Osteocyte (in vitro differentiated cells): ENCODE data around the gene DNAH9. TPM values are rescaled to one million over a fixed set of nuclear protein-coding genes. Genes with fewer than 3 reads are reported as not detected.

Experiments used
- DNase-seq: peaks from one replicate; pipeline ENCODE4 v3.0.0; 2021; ENCODE audit warnings: mixed read lengths; ENCODE audit not compliant: unreplicated experiment; ENCODE audit errors: extremely low spot score
- H3K27ac Mint-ChIP-seq: one replicate; pipeline ENCODE4 v1.8.0; 2021; ENCODE audit warnings: mild to moderate bottlenecking, mixed read lengths; ENCODE audit not compliant: unreplicated experiment
- H3K27me3 Mint-ChIP-seq: one replicate; pipeline ENCODE4 v1.8.0; 2021; ENCODE audit warnings: mixed read lengths; ENCODE audit not compliant: unreplicated experiment
- H3K36me3 Mint-ChIP-seq: one replicate; pipeline ENCODE4 v1.8.0; 2021; ENCODE audit warnings: mixed read lengths; ENCODE audit not compliant: unreplicated experiment
- H3K4me1 Mint-ChIP-seq: one replicate; pipeline ENCODE4 v1.8.0; 2021; ENCODE audit warnings: mixed read lengths; ENCODE audit not compliant: unreplicated experiment
- H3K4me3 Mint-ChIP-seq: one replicate; pipeline ENCODE4 v1.8.0; 2021; ENCODE audit warnings: mild to moderate bottlenecking, moderate library complexity, mixed read lengths; ENCODE audit not compliant: unreplicated experiment
- H3K9me3 Mint-ChIP-seq: one replicate; pipeline ENCODE4 v1.8.0; 2021; ENCODE audit warnings: mixed read lengths; ENCODE audit not compliant: unreplicated experiment
- total RNA-seq: library from RNA; stranded (reverse); gene quantifications from 2 replicates; pipeline ENCODE4 v1.2.1, GENCODE V29; 2021
- TF ChIP-seq, protein P1 (sequence below): fragments of 200-600 bp; sonication (generic); IDR thresholded peaks from 2 replicates; pipeline ENCODE4 v1.5.0; 2021; ENCODE audit warnings: antibody characterized with exemption, mild to moderate bottlenecking, moderate library complexity

DNAH9 gene
- total RNA-seq, 1 donor from 2014 or later: not detected

GRCh38 chr17:11814655-11815262, 216.5 kb downstream of the DNAH9 start:
- no peaks in the 10 kb centered on the region for H3K27me3 Mint-ChIP-seq
- peaks cover 6% of the 10 kb centered on the region for H3K9me3 Mint-ChIP-seq
- H3K4me3 Mint-ChIP-seq: no peak overlapping the region
- H3K4me1 Mint-ChIP-seq: no peaks in the 10 kb centered on the region
- H3K36me3 Mint-ChIP-seq: no peaks in the 10 kb centered on the region
- no peak overlapping the region for H3K27ac Mint-ChIP-seq
- TF ChIP-seq, protein P1, sequence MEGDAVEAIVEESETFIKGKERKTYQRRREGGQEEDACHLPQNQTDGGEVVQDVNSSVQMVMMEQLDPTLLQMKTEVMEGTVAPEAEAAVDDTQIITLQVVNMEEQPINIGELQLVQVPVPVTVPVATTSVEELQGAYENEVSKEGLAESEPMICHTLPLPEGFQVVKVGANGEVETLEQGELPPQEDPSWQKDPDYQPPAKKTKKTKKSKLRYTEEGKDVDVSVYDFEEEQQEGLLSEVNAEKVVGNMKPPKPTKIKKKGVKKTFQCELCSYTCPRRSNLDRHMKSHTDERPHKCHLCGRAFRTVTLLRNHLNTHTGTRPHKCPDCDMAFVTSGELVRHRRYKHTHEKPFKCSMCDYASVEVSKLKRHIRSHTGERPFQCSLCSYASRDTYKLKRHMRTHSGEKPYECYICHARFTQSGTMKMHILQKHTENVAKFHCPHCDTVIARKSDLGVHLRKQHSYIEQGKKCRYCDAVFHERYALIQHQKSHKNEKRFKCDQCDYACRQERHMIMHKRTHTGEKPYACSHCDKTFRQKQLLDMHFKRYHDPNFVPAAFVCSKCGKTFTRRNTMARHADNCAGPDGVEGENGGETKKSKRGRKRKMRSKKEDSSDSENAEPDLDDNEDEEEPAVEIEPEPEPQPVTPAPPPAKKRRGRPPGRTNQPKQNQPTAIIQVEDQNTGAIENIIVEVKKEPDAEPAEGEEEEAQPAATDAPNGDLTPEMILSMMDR: no peak
- no peak for DNase-seq

DNA sequence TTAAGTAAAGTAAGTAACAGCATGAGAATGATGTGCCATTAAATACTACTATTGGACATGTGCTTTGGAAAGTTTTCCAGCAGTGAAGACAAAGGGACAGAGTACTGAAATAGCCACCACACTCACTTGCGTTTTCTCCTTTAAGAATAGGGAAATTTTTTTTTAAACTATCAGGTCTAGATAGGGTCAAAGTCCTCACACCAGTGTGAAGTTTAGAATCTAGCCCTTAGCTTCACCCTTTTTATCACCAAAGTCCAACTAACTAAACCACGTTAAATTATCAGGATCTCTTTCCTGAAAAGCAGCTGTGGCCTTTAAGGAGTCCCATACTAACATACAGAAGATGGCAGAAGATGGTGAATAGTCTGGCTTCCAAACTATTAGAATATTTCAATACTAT, 218.1 kb downstream of the DNAH9 start:
- no peak for DNase-seq
- no peaks in the 10 kb centered on the region for H3K36me3 Mint-ChIP-seq
- no peaks in the 10 kb centered on the region for H3K9me3 Mint-ChIP-seq
- TF ChIP-seq, protein P1: no peak
- no peak overlapping the region for H3K4me3 Mint-ChIP-seq
- no peaks in the 10 kb centered on the region for H3K4me1 Mint-ChIP-seq
- H3K27me3 Mint-ChIP-seq: no peaks in the 10 kb centered on the region
- no peak overlapping the region for H3K27ac Mint-ChIP-seq

GRCh38 chr17:11823862-11824261, 225.6 kb downstream of the DNAH9 start:
- no peaks in the 10 kb centered on the region for H3K36me3 Mint-ChIP-seq
- TF ChIP-seq, protein P1: no peak
- no peaks in the 10 kb centered on the region for H3K27me3 Mint-ChIP-seq
- no peak overlapping the region for H3K4me3 Mint-ChIP-seq
- no peaks in the 10 kb centered on the region for H3K4me1 Mint-ChIP-seq
- H3K27ac Mint-ChIP-seq: no peak overlapping the region
- DNase-seq: no peak
- H3K9me3 Mint-ChIP-seq: peaks cover 14% of the 10 kb centered on the region

DNA sequence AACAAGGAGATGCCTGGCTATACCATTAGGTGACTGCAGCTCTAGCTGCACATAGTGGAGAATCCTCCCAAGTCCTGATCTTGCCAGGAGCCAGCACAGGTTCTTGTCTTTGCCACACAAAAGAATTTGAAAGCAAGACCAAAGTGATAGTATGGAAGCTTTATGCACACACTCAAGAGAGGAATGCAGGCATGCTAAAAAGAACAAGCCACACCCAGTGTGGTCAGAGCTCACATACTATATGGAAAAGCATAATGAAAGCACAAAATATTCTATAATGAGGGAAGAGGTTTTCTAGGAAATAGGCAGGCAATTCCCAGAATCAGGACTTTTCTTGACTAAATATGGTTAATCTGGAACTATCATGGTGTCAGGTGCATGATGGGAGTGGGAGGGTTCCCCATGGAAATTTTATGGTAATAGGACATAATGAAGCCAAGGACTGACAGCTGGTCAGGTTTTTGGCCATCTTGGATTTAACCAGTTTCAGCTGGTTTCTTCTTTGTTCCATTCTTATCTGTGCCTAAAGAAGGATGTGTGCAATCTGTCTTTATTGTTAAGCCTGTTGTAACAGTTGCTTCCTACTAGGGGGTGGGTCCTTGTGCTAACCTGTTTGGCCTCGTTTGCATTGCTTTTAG, 227.4 kb downstream of the DNAH9 start:
- H3K36me3 Mint-ChIP-seq: no peaks in the 10 kb centered on the region
- peaks cover 24% of the 10 kb centered on the region for H3K9me3 Mint-ChIP-seq
- no peaks in the 10 kb centered on the region for H3K27me3 Mint-ChIP-seq
- no peak overlapping the region for H3K4me3 Mint-ChIP-seq
- no peak for DNase-seq
- H3K27ac Mint-ChIP-seq: no peak overlapping the region
- TF ChIP-seq, protein P1: no peak
- H3K4me1 Mint-ChIP-seq: no peaks in the 10 kb centered on the region

DNA sequence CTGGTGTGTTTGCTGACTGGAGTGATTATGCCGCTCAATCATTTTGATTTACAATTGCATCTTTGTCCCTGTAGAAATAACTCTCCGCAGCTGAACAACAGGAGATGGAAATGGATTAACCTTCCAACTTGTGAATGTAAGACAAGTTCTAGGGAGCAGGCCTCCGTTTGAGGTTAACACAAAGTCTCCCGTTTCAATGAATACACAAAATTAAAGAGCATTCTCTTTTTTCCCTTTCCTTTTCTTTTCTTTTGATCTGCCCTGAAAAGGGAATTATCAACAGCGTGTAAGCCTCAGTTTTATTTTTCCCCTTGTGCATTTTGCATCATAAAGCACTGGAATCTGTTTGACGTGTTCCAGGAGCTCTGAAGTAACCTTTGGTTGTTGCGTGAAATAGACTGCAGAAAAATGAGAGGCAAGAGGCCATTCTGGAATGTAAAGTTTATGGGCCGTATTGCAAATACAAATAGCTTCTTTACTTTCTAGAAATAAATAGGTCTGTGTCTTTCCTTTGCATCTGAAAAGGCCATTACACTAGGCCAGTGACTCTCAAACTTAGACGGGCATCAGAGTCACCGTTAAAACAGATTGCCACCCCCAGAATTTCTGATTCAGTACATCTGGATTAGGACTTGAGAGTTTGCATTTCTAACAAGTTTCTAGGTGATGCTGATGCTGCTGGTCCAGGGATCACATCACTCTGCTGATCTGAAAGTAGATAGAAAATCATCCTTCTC, 234.3 kb downstream of the DNAH9 start:
- no peak overlapping the region for H3K4me3 Mint-ChIP-seq
- peaks cover 18% of the 10 kb centered on the region for H3K9me3 Mint-ChIP-seq
- TF ChIP-seq, protein P1: no peak
- H3K36me3 Mint-ChIP-seq: no peaks in the 10 kb centered on the region
- no peaks in the 10 kb centered on the region for H3K27me3 Mint-ChIP-seq
- DNase-seq: no peak
- no peak overlapping the region for H3K27ac Mint-ChIP-seq
- no peaks in the 10 kb centered on the region for H3K4me1 Mint-ChIP-seq
